Heart left ventricle (tissue), 13 donors: ENCODE data around the gene FIP1L1.

Source experiments
- POLR2A ChIP-seq, 2 donors: fragments of 450-650 bp; IDR thresholded peaks; one replicate each; pipeline ENCODE4 v1.6.1; 2017; ENCODE audit warnings: antibody characterized with exemption in 2 of 2, mild to moderate bottlenecking in 2 of 2, moderate library complexity in 2 of 2
- TF ChIP-seq, protein P1 (sequence below), 12 donors: fragments of 200-600 bp; sonication (generic) in 4 of 12; IDR thresholded peaks; one replicate each; pipeline versions ENCODE4 v1.5.0 to v1.8.0; 2018 to 2022; ENCODE audit warnings: antibody characterized with exemption in 12 of 12, mild to moderate bottlenecking in 5 of 12
- donor health status: ischemic (EF 13 %, LVEDD 7.1; RV severe dilation, severe dysfunction).
- donor health status: DM: no; HTN: yes; CAD: no.
- donor health status: DM: no; HTN: no; CAD: no.
- donor health status: ischemic (EF 25% LVEDD 6.9; RV normal size, moderate dysfunction).
- donor health status: ischemic (EF 25% LVEDD 5.7; RV mildly dilated, moderate dysfunction).
- donor health status: ischemic (EF 35%, LVEDD 5.7; RV mildly dilated, moderate dysfunction).
- donor health status: nonischemic (EF 11% LVEDD 7.7; RV severe dilation, severe dysfunction).
- donor health status: DM: yes; HTN: yes; CAD: no.
- donor health status: PGD.
- donor health status: ischemic (EF 29% LVEDD 5.4; RV normal size, mild dysfunction).
- donor health status: nonischemic (EF 23%, LVEDD 6.1; RV moderate dilation, normal function).

DNA sequence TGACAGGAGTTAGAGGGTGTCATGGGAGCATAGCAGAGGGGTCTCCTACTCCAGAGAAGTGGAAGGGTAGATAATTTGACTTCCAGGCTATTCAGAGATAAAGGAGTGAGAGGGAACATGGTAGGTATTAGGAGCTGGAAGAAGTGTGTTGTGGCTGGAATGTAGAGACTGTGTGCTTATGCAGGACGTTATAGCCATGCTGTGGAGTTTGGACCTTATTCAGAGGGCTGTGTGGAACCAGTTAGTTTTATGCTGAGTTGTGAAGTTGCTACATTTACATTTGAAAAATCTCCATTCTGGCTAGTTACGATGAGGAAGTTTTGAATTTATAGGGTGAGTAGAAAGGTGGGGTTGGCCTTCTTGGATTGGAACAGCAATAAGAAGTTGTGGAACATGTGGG is 67.5 kb downstream of the FIP1L1 start:
- TF ChIP-seq, protein P1, sequence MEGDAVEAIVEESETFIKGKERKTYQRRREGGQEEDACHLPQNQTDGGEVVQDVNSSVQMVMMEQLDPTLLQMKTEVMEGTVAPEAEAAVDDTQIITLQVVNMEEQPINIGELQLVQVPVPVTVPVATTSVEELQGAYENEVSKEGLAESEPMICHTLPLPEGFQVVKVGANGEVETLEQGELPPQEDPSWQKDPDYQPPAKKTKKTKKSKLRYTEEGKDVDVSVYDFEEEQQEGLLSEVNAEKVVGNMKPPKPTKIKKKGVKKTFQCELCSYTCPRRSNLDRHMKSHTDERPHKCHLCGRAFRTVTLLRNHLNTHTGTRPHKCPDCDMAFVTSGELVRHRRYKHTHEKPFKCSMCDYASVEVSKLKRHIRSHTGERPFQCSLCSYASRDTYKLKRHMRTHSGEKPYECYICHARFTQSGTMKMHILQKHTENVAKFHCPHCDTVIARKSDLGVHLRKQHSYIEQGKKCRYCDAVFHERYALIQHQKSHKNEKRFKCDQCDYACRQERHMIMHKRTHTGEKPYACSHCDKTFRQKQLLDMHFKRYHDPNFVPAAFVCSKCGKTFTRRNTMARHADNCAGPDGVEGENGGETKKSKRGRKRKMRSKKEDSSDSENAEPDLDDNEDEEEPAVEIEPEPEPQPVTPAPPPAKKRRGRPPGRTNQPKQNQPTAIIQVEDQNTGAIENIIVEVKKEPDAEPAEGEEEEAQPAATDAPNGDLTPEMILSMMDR (IDR thresholded peaks at IDR 0.05) = no peak
- no peak for TF ChIP-seq POLR2A (IDR thresholded peaks at IDR 0.05)
